ENCODE data around the gene GABRB3.

GRCh38 chr15:26772154-26773066 is at the start of gene GABRB3:
- TF ChIP-seq CTCF (IDR thresholded peaks at IDR 0.05; ENCODE audit: extremely low read depth in 1 of 2, insufficient read depth in 1 of 2, low read depth in 1 of 2, low read length in 2 of 2) (no peak), POLR2AphosphoS5 (IDR thresholded peaks at IDR 0.05; ENCODE audit: insufficient read depth, low read depth, low read length) (no peak), FOS (IDR thresholded peaks at IDR 0.05; ENCODE audit: borderline replicate concordance, insufficient read depth, low read length) (no peak), POLR2A (IDR thresholded peaks at IDR 0.05; ENCODE audit: low read depth, low read length) (no peak), MAX (IDR thresholded peaks at IDR 0.05; ENCODE audit: insufficient read depth, insufficient read length) (no peak), EZH2 (IDR thresholded peaks at IDR 0.05; ENCODE audit: borderline replicate concordance, low read depth, low read length, severe bottlenecking) (peak; percentile 27), GATA2 (IDR thresholded peaks at IDR 0.05; ENCODE audit: insufficient read depth, insufficient read length, low read depth, low read length) (no peak), JUN (IDR thresholded peaks at IDR 0.05; ENCODE audit: borderline replicate concordance, insufficient read depth, insufficient read length, low read depth) (no peak), MYC (IDR thresholded peaks at IDR 0.05; ENCODE audit: low read depth, low read length) (no peak)

Data from endothelial cell of umbilical vein (primary cell).